HEK293 (cell line): ENCODE data around the gene CTLA4.

ENCODE experiments used
- CTCF ChIP-seq: fragments of 450-650 bp; formaldehyde crosslinking; IDR thresholded peaks from 2 replicates; pipeline ENCODE4 v1.5.1; 2016; ENCODE audit warnings: missing biosample characterization, missing genetic modification characterization
- MZF1 ChIP-seq: fragments of 450-650 bp; formaldehyde crosslinking; IDR thresholded peaks from 2 replicates; pipeline ENCODE4 v1.5.1; 2017; ENCODE audit warnings: missing biosample characterization, missing genetic modification characterization, borderline replicate concordance
- PBX3 ChIP-seq: sonication (generic); formaldehyde crosslinking; IDR thresholded peaks from 2 replicates; pipeline ENCODE4 v1.8.1; 2022; ENCODE audit warnings: mild to moderate bottlenecking, moderate library complexity, missing genetic modification reagents
- PRDM4 ChIP-seq: fragments of 450-650 bp; formaldehyde crosslinking; IDR thresholded peaks from 2 replicates; pipeline ENCODE4 v1.5.1; 2017; ENCODE audit warnings: missing biosample characterization, missing genetic modification characterization
- REST ChIP-seq: fragments of 450-650 bp; formaldehyde crosslinking; IDR thresholded peaks from 2 replicates; pipeline ENCODE4 v1.5.1; 2016; ENCODE audit warnings: missing biosample characterization, missing genetic modification characterization
- SP2 ChIP-seq: fragments of 450-650 bp; formaldehyde crosslinking; IDR thresholded peaks from 2 replicates; pipeline ENCODE4 v1.5.1; 2016; ENCODE audit warnings: missing biosample characterization, missing genetic modification characterization
- ZNF133 ChIP-seq: fragments of 450-650 bp; formaldehyde crosslinking; IDR thresholded peaks from 2 replicates; pipeline ENCODE4 v1.5.1; 2016; ENCODE audit warnings: missing biosample characterization, missing genetic modification characterization
- ZNF148 ChIP-seq: fragments of 450-650 bp; formaldehyde crosslinking; IDR thresholded peaks from 2 replicates; pipeline ENCODE4 v1.5.0; 2017; ENCODE audit warnings: missing biosample characterization, missing genetic modification characterization, borderline replicate concordance
- ZNF18 ChIP-seq: fragments of 450-650 bp; formaldehyde crosslinking; IDR thresholded peaks from 2 replicates; pipeline ENCODE4 v1.5.1; 2016; ENCODE audit warnings: missing biosample characterization, missing genetic modification characterization
- ZNF391 ChIP-seq: fragments of 450-650 bp; formaldehyde crosslinking; IDR thresholded peaks from 2 replicates; pipeline ENCODE4 v1.5.1; 2016; ENCODE audit warnings: low read depth, missing biosample characterization, missing genetic modification characterization, borderline replicate concordance
- ZNF488 ChIP-seq: fragments of 450-650 bp; formaldehyde crosslinking; IDR thresholded peaks from 2 replicates; pipeline ENCODE4 v1.5.1; 2016; ENCODE audit warnings: missing biosample characterization, missing genetic modification characterization

GRCh38 chr2:203915256-203915655 is 47.7 kb downstream of the CTLA4 start:
- TF ChIP-seq REST (tag by site-specific recombination) (no peak), CTCF (tag by site-specific recombination) (no peak), MZF1 (no peak), ZNF391 (tag by site-specific recombination) (no peak), ZNF148 (no peak), SP2 (tag by site-specific recombination) (no peak), PBX3 (CRISPR knock-in tag) (no peak), PRDM4 (tag by site-specific recombination) (no peak), ZNF133 (tag by site-specific recombination) (no peak), ZNF488 (tag by site-specific recombination) (no peak), ZNF18 (tag by site-specific recombination) (no peak)
